HepG2 (cell line): Measurements from ENCODE around the gene HSD11B1. TPM values are rescaled to one million over a fixed set of nuclear protein-coding genes. Genes with fewer than 3 reads are reported as not detected.

Experiments
- ATAC-seq: fragments of 200-7000 bp; cut with Tn5 transposase; 3 replicates; pipeline ENCODE4 v1.9.1; 2020; ENCODE audit warnings: mild to moderate bottlenecking, moderate library complexity
- BruUV-seq: library from RNA; stranded (reverse); fragments of 400-500 nt; replicated peaks from 2 replicates; lab custom pipeline; 2021; lab: Mats Ljungman, UMichigan
- CTCF ChIA-PET: fragments of 300-600 bp; formaldehyde crosslinking; extraction: SDS; loops from one replicate; lab custom pipeline; 2021; ENCODE audit warnings: low total read pairs, inconsistent platforms, low intra/inter-chr PET ratio; lab: Yijun Ruan, JAX
- POLR2A ChIA-PET: fragments of 350-600 bp; sonication (Branson Sonifier 250); formaldehyde crosslinking; loops from one replicate; lab custom pipeline; 2020; ENCODE audit warnings: antibody characterized with exemption, inconsistent platforms; lab: Yijun Ruan, JAX
- DNase-seq: peaks from one replicate; pipeline ENCODE4 v3.0.0-alpha.2; 2015; ENCODE audit warnings: low spot score
- FAIRE-seq: peaks from 3 replicates; lab custom pipeline; 2011; peaks lifted over from hg19 to GRCh38; lab: Jason Lieb, UNC
- H2AFZ ChIP-seq: one replicate; pipeline ENCODE4 v1.6.1; 2011; ENCODE audit warnings: low read length, inconsistent platforms
- H3K27ac ChIP-seq: fragments of 300-600 bp; 3 replicates; pipeline ENCODE4 v1.8.0; 2011; ENCODE audit warnings: mixed run types, mild to moderate bottlenecking, mixed read lengths, low read length, inconsistent platforms; ENCODE audit not compliant: insufficient read depth; ENCODE audit errors: extremely low read length
- H3K27me3 ChIP-seq, 2 experiments: fragments of 200-600 bp in 1 of 2; 2 replicates in 1 of 2; 3 replicates in 1 of 2; pipeline versions ENCODE4 v1.6.0 to v1.8.0; 2011; ENCODE audit warnings: low read length in 2 of 2, mild to moderate bottlenecking in 2 of 2, moderate library complexity in 2 of 2, inconsistent platforms in 1 of 2; ENCODE audit not compliant: insufficient read depth in 2 of 2, control insufficient read depth in 1 of 2
- H3K36me3 ChIP-seq, 2 experiments: fragments of 200-600 bp in 1 of 2; replicated peaks in 1 of 2; 2 replicates in 1 of 2; 3 replicates in 1 of 2; pipeline versions ENCODE4 v1.5.1 to v1.8.0; 2011; ENCODE audit warnings: low read length in 2 of 2, inconsistent platforms in 1 of 2; ENCODE audit not compliant: insufficient read depth in 2 of 2, control insufficient read depth in 1 of 2
- H3K4me1 ChIP-seq: 2 replicates; pipeline ENCODE4 v1.5.1; 2012; ENCODE audit warnings: low read length, inconsistent platforms; ENCODE audit not compliant: insufficient read depth
- H3K4me2 ChIP-seq: 2 replicates; pipeline ENCODE4 v1.6.0; 2011; ENCODE audit warnings: low read depth, low read length, inconsistent platforms
- H3K4me3 ChIP-seq, 3 experiments: fragments of 200-600 bp in 1 of 3; sonication (generic), shearing (Covaris generic) in 1 of 3; replicated peaks in 1 of 3; 2 replicates each; pipeline ENCODE4 v1.5.1; 2011 to 2016; ENCODE audit warnings: low read length in 3 of 3, inconsistent platforms in 2 of 3, low read depth in 2 of 3, mild to moderate bottlenecking in 2 of 3, control low read depth in 1 of 3, mixed read lengths in 1 of 3; ENCODE audit not compliant: insufficient read depth in 1 of 3
- H3K79me2 ChIP-seq: one replicate; pipeline ENCODE4 v1.6.1; 2011; ENCODE audit warnings: low read length, inconsistent platforms; ENCODE audit not compliant: insufficient read depth
- H3K9ac ChIP-seq: 2 replicates; pipeline ENCODE4 v1.6.0; 2011; ENCODE audit warnings: mild to moderate bottlenecking, low read depth, low read length, inconsistent platforms; ENCODE audit not compliant: insufficient read depth
- H3K9me3 ChIP-seq: 2 replicates; pipeline ENCODE4 v1.5.1; 2012; ENCODE audit warnings: mild to moderate bottlenecking, low read length
- H4K20me1 ChIP-seq: 2 replicates; pipeline ENCODE4 v1.6.0; 2011; ENCODE audit warnings: inconsistent platforms, mild to moderate bottlenecking, low read length, moderate library complexity; ENCODE audit not compliant: insufficient read depth
- EP300 ChIP-seq, 3 experiments: sonication (generic) in 1 of 3; formaldehyde crosslinking in 1 of 3; IDR thresholded peaks; 2 replicates each; pipeline versions ENCODE4 v1.5.1 to v1.6.1; 2011 to 2020; ENCODE audit warnings: low read depth in 2 of 3, low read length in 2 of 3, borderline replicate concordance in 1 of 3, improper control_type of control experiment in 1 of 3, mild to moderate bottlenecking in 1 of 3, missing genetic modification reagents in 1 of 3, moderate library complexity in 1 of 3
- HDAC6 ChIP-seq: fragments of 200-600 bp; sonication (generic); IDR thresholded peaks from 2 replicates; pipeline ENCODE4 v1.7.0; 2017; ENCODE audit warnings: mild to moderate bottlenecking, antibody characterized with exemption, low read length, low read depth
- HINFP ChIP-seq: sonication (generic); formaldehyde crosslinking; IDR thresholded peaks from 2 replicates; pipeline ENCODE4 v1.4.0; 2020; ENCODE audit warnings: low read depth, mild to moderate bottlenecking, missing genetic modification reagents
- MYPOP ChIP-seq: sonication (generic); formaldehyde crosslinking; IDR thresholded peaks from 2 replicates; pipeline ENCODE4 v1.8.1; 2023; ENCODE audit warnings: mild to moderate bottlenecking, moderate library complexity, missing genetic modification reagents
- PAX8 ChIP-seq: sonication (generic); formaldehyde crosslinking; IDR thresholded peaks from 2 replicates; pipeline ENCODE4 v1.8.0; 2022; ENCODE audit warnings: mild to moderate bottlenecking, missing genetic modification reagents, borderline replicate concordance
- PAXIP1 ChIP-seq: sonication (generic); formaldehyde crosslinking; conservative IDR thresholded peaks from 2 replicates; pipeline ENCODE4 v1.4.0; 2020; ENCODE audit warnings: mild to moderate bottlenecking, missing genetic modification reagents, moderate library complexity
- PCBP2 ChIP-seq: fragments of 200-400 bp; formaldehyde crosslinking; optimal IDR thresholded peaks from 2 replicates; pipeline ENCODE3; 2018; ENCODE audit warnings: low read length, low read depth; ENCODE audit not compliant: poor library complexity, severe bottlenecking
- PHF20 ChIP-seq: sonication (generic); formaldehyde crosslinking; IDR thresholded peaks from 2 replicates; pipeline ENCODE4 v1.5.0; 2020; ENCODE audit warnings: mild to moderate bottlenecking, missing genetic modification reagents
- RFXANK ChIP-seq: IDR thresholded peaks from 2 replicates; pipeline ENCODE4 v1.6.1; 2016
- SAP130 ChIP-seq: IDR thresholded peaks from 2 replicates; pipeline ENCODE4 v1.6.1; 2016; ENCODE audit warnings: low read depth
- SCMH1 ChIP-seq: sonication (generic); formaldehyde crosslinking; IDR thresholded peaks from 2 replicates; pipeline ENCODE4 v1.9.0; 2021; ENCODE audit warnings: missing genetic modification reagents, mild to moderate bottlenecking, borderline replicate concordance
- THYN1 ChIP-seq: sonication (generic); formaldehyde crosslinking; IDR thresholded peaks from 2 replicates; pipeline ENCODE4 v1.8.1; 2023; ENCODE audit warnings: low read depth, mild to moderate bottlenecking, moderate library complexity, missing genetic modification reagents, borderline replicate concordance
- ZFP36 ChIP-seq: fragments of 150-350 bp; IDR thresholded peaks from 2 replicates; pipeline ENCODE4 v1.6.1; 2018; ENCODE audit warnings: borderline replicate concordance, low read length, low read depth; ENCODE audit not compliant: partially characterized antibody
- ZFP62 ChIP-seq: sonication (generic); formaldehyde crosslinking; IDR thresholded peaks from 2 replicates; pipeline ENCODE4 v1.4.0; 2020; ENCODE audit warnings: missing genetic modification reagents
- ZNF720 ChIP-seq: sonication (generic); formaldehyde crosslinking; IDR thresholded peaks from 2 replicates; pipeline ENCODE4 v1.4.0; 2020; ENCODE audit warnings: missing genetic modification reagents
- WGBS: methylation state at CpG from one replicate; pipeline ENCODE4 v1.1.6; 2017; ENCODE audit warnings: low lambda C conversion rate; 5-methylcytosine and 5-hydroxymethylcytosine counted together
- in situ Hi-C: cut with HindIII; loops from 2 replicates; pipeline ENCODE4 v1.10.0; 2017; ENCODE audit warnings: low pct_unique_long_range_greater_than_20kb; ENCODE audit not compliant: extremely low pct_ligation_motif_present
- intact Hi-C: fragments of 100-400 bp; cut with micrococcal nuclease; formaldehyde crosslinking; loops from one replicate; pipeline ENCODE4 v1.10.0; 2022; ENCODE audit not compliant: unreplicated experiment
- polyA plus RNA-seq, 8 experiments: library from polyadenylated mRNA; depleted of rRNA in 3 of 8; stranded (reverse) in 7 of 8; unstranded in 1 of 8; fragments of >200 nt; fragmentation: Illumina TruSeq in 4 of 8; extraction: Trizol in 4 of 8; gene quantifications; 2 replicates each; pipeline versions ENCODE4 v1.2.1 to v1.2.3, GENCODE V29; 2011 to 2016; ENCODE audit warnings: low read depth in 4 of 8, missing spikeins in 1 of 8, mixed read lengths in 1 of 8; ENCODE audit not compliant: insufficient read depth in 1 of 8
- total RNA-seq, 5 experiments: library from RNA; depleted of rRNA; stranded (reverse); fragments of >200 nt; fragmentation: Illumina TruSeq; extraction: Trizol; gene quantifications; 2 replicates each; pipeline ENCODE4 v1.2.3, GENCODE V29; 2016; ENCODE audit warnings: low read depth in 1 of 5

The HSD11B1 gene
- total and polyA plus RNA-seq, 2 of the 13 experiments (the other 11 are each of a cell fraction or from before 2014, with no cell fraction given): not detected

DNA sequence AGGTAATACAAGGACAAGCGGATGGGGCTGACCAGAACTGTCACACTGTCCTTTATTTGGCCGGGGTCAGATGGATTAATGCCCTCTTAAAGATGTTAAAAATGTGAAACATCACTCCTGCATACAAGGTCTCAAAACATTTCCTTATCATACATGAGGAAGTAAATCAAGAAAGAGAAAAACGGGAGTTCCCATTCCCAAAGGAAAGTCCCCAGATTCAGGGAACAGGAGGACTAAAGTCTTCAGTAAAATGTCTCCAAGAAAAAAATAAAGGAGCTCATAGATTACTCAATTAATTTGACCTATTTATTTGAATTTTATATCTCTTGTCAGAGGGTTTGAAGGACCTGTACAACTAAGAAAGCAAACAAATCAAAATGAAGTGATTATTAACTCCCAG is 13.4 kb upstream of the HSD11B1 start:
- in situ Hi-C loops: loop anchor here (5.0 kb wide), 1 partner anchor 114 kb away; no protein-coding TSS in a partner anchor
- FAIRE-seq (no peak), ATAC-seq (no peak)

DNA sequence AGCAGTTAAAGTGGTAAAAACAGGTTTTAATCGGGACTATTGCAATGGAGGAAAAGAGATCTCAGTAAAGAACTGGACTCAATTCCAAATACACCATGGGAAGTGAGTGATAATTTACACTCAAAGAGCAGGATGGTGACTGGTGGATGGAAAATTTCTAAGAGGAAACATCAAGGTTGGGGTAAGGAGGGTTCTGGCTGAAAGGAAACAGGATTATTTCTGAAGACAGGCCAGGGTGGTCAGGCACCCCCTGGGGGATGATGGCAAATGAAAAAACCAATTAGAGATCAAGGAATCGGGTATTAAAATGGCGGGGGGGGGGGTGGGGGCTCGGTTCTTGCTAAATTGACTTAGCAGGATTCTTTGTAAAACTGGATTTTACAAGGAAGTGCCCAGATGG is 12.3 kb upstream of the HSD11B1 start:
- Histone ChIP-seq H3K9me3 (no peaks in the 10 kb centered on the region), H4K20me1 (no peaks in the 10 kb centered on the region), H3K79me2 (no peaks in the 10 kb centered on the region), H3K9ac (no peak overlapping the region), H3K4me3 (no peak overlapping the region), H3K4me1 (no peaks in the 10 kb centered on the region), H3K36me3 (no peaks in the 10 kb centered on the region), H2AFZ (no peak overlapping the region), H3K27ac (no peak overlapping the region), H3K4me2 (no peak overlapping the region), H3K27me3 (no peaks in the 10 kb centered on the region)
- no TSS peak for BruUV-seq
- in situ Hi-C loops (loop anchor here (5.0 kb wide), 1 partner anchor 115 kb away; no protein-coding TSS in a partner anchor), intact Hi-C loops (loop anchor here (2.0 kb wide), 1 partner anchor 123 kb away; no protein-coding TSS in a partner anchor)
- ChIA-PET CTCF (interaction anchor here (1.1 to 1.7 kb wide), 5 partner anchors 46 to 123 kb away, joined by 4 to 16 read pairs (median 7); no protein-coding TSS in a partner anchor), POLR2A (no interaction called here)
- 21% methylated on average over 4 of the region's 4 CpGs for WGBS
- ATAC-seq: no peak
- no peak for DNase-seq
- FAIRE-seq: no peak
- TF ChIP-seq RFXANK (CRISPR knock-in tag) (no peak), SAP130 (CRISPR knock-in tag) (no peak), PAXIP1 (CRISPR knock-in tag) (no peak), PCBP2 (no peak), ZFP36 (no peak), MYPOP (CRISPR knock-in tag) (no peak)

More for the DNA sequence above, 13.4 kb upstream of the HSD11B1 start:
- intact Hi-C loops: no loop called here
- no peaks in the 10 kb centered on the region for H3K4me1 ChIP-seq
- 8% methylated on average over 3 of the region's 3 CpGs for WGBS
- no peak overlapping the region for H3K4me2 ChIP-seq
- CTCF ChIA-PET: no interaction called here
- H2AFZ ChIP-seq: no peak overlapping the region
- no peak overlapping the region for H3K9ac ChIP-seq
- DNase-seq: no peak
- no peaks in the 10 kb centered on the region for H3K9me3 ChIP-seq
- H3K27ac ChIP-seq: no peak overlapping the region
- no peaks in the 10 kb centered on the region for H3K36me3 ChIP-seq
- TF ChIP-seq ZNF720 (CRISPR knock-in tag): no peak
- no peak for TF ChIP-seq HINFP (CRISPR knock-in tag)
- no peak for TF ChIP-seq SCMH1 (CRISPR knock-in tag)
- no peak for TF ChIP-seq EP300 (IDR thresholded peaks at IDR 0.05; ENCODE audit: low read depth in 2 of 2, low read length in 2 of 2)
- no peak for TF ChIP-seq EP300 (CRISPR knock-in tag; IDR thresholded peaks at IDR 0.05; ENCODE audit: borderline replicate concordance)
- TF ChIP-seq PHF20 (CRISPR knock-in tag): no peak
- no peak for TF ChIP-seq ZFP62 (CRISPR knock-in tag)
- TF ChIP-seq THYN1 (CRISPR knock-in tag): no peak
- TF ChIP-seq HDAC6: no peak
- TF ChIP-seq PAX8 (CRISPR knock-in tag): no peak
- TF ChIP-seq, all 625 proteins: peak for 0
- H3K79me2 ChIP-seq: no peaks in the 10 kb centered on the region
- no peaks in the 10 kb centered on the region for H3K27me3 ChIP-seq
- no peaks in the 10 kb centered on the region for H4K20me1 ChIP-seq
- BruUV-seq: no TSS peak
- H3K4me3 ChIP-seq: no peak overlapping the region
- POLR2A ChIA-PET: no interaction called here
